A673 (cell line): Measurements from ENCODE around the gene IL17RC. TPM values are rescaled to one million over a fixed set of nuclear protein-coding genes. Genes with fewer than 3 reads are reported as not detected.

Experiments used
- BruUV-seq: library from RNA; stranded (reverse); fragments of 400-500 nt; replicated peaks from 2 replicates; lab custom pipeline; 2021; lab: Mats Ljungman, UMichigan
- CTCF ChIA-PET: fragments of 300-600 bp; sonication (Branson Sonifier 250); formaldehyde crosslinking; loops from one replicate; lab custom pipeline; 2022; ENCODE audit warnings: antibody characterized with exemption; lab: Charles Lee
- POLR2A ChIA-PET: fragments of 300-600 bp; sonication (Branson Sonifier 250); formaldehyde crosslinking; loops from one replicate; lab custom pipeline; 2022; ENCODE audit warnings: antibody characterized with exemption; ENCODE audit not compliant: low non-redundant PET; lab: Charles Lee
- DNase-seq: peaks from one replicate; pipeline ENCODE4 v3.0.0-alpha.2; 2015; ENCODE audit warnings: low spot score
- H3K27ac ChIP-seq: fragments of 200-600 bp; sonication (generic); 2 replicates; pipeline ENCODE4 v1.5.1; 2016; ENCODE audit warnings: mixed run types, low read depth, mild to moderate bottlenecking, mixed read lengths, antibody characterized with exemption, low read length; ENCODE audit not compliant: poor library complexity, severe bottlenecking
- H3K27me3 ChIP-seq: fragments of 200-600 bp; sonication (generic); replicated peaks from 2 replicates; pipeline ENCODE4 v1.6.1; 2017; ENCODE audit warnings: mixed run types, low read depth, mild to moderate bottlenecking, mixed read lengths, antibody characterized with exemption, low read length; ENCODE audit not compliant: insufficient read depth, poor library complexity
- H3K36me3 ChIP-seq: fragments of 200-600 bp; sonication (generic); 2 replicates; pipeline ENCODE4 v1.6.1; 2016; ENCODE audit warnings: mixed run types, mild to moderate bottlenecking, mixed read lengths, antibody characterized with exemption, low read length; ENCODE audit not compliant: insufficient read depth, poor library complexity, severe bottlenecking
- H3K4me1 ChIP-seq: fragments of 200-600 bp; sonication (generic); 2 replicates; pipeline ENCODE4 v1.6.1; 2017; ENCODE audit warnings: mixed run types, mild to moderate bottlenecking, mixed read lengths, antibody characterized with exemption, low read length; ENCODE audit not compliant: insufficient read depth, poor library complexity, severe bottlenecking
- H3K4me3 ChIP-seq: fragments of 200-600 bp; sonication (generic); 2 replicates; pipeline ENCODE4 v1.5.1; 2016; ENCODE audit warnings: low read depth, mixed run types, mild to moderate bottlenecking, mixed read lengths, low read length; ENCODE audit not compliant: poor library complexity, severe bottlenecking
- H3K9me3 ChIP-seq: fragments of 200-600 bp; sonication (generic); 2 replicates; pipeline ENCODE4 v1.6.1; 2016; ENCODE audit warnings: mixed run types, low read depth, mild to moderate bottlenecking, mixed read lengths, antibody characterized with exemption, low read length; ENCODE audit not compliant: poor library complexity, severe bottlenecking
- CTCF ChIP-seq: fragments of 300-800, 200-600 bp; sonication (generic); conservative IDR thresholded peaks from 2 replicates; pipeline ENCODE4 v1.5.1; 2017; ENCODE audit warnings: low read depth, mild to moderate bottlenecking, antibody characterized with exemption, low read length, moderate library complexity, mixed read lengths
- EZH2 ChIP-seq: fragments of 200-600 bp; sonication (generic); IDR thresholded peaks from 2 replicates; pipeline ENCODE4 v1.6.1; 2017; ENCODE audit warnings: borderline replicate concordance, low read depth, mild to moderate bottlenecking, mixed read lengths, antibody characterized with exemption, low read length; ENCODE audit not compliant: poor library complexity, severe bottlenecking
- intact Hi-C: fragments of 100-400 bp; cut with micrococcal nuclease; formaldehyde crosslinking; loops from one replicate; pipeline ENCODE4 v1.10.0; 2022; ENCODE audit not compliant: unreplicated experiment
- total RNA-seq: library from RNA; stranded (reverse); gene quantifications from 2 replicates; pipeline ENCODE4 v1.2.3, GENCODE V29; 2021

IL17RC gene
- total RNA-seq, 1 experiment from 2014 or later: 9.3 TPM

GRCh38 chr3:9876991-9877390 lies 39.9 kb upstream of the IL17RC start:
- H3K4me1 ChIP-seq: no peaks in the 10 kb centered on the region
- H3K27ac ChIP-seq: no peak overlapping the region
- no peaks in the 10 kb centered on the region for H3K27me3 ChIP-seq
- H3K36me3 ChIP-seq: no peaks in the 10 kb centered on the region
- no peak for TF ChIP-seq CTCF
- no peak for TF ChIP-seq EZH2
- POLR2A ChIA-PET: no interaction called here
- BruUV-seq: no TSS peak
- CTCF ChIA-PET: no interaction called here
- intact Hi-C loops: no loop called here
- no peak overlapping the region for H3K4me3 ChIP-seq
- H3K9me3 ChIP-seq: no peaks in the 10 kb centered on the region
- DNase-seq: no peak

GRCh38 chr3:9878700-9879099 lies 38.2 kb upstream of the IL17RC start:
- intact Hi-C loops: no loop called here
- no peak for DNase-seq
- ChIA-PET POLR2A (no interaction called here), CTCF (no interaction called here)
- H3K27me3 ChIP-seq: no peaks in the 10 kb centered on the region
- no TSS peak for BruUV-seq
- H3K27ac ChIP-seq: no peak overlapping the region
- H3K4me1 ChIP-seq: no peaks in the 10 kb centered on the region
- TF ChIP-seq EZH2: no peak
- no peak for TF ChIP-seq CTCF
- no peak overlapping the region for H3K4me3 ChIP-seq
- H3K9me3 ChIP-seq: no peaks in the 10 kb centered on the region
- H3K36me3 ChIP-seq: no peaks in the 10 kb centered on the region

DNA sequence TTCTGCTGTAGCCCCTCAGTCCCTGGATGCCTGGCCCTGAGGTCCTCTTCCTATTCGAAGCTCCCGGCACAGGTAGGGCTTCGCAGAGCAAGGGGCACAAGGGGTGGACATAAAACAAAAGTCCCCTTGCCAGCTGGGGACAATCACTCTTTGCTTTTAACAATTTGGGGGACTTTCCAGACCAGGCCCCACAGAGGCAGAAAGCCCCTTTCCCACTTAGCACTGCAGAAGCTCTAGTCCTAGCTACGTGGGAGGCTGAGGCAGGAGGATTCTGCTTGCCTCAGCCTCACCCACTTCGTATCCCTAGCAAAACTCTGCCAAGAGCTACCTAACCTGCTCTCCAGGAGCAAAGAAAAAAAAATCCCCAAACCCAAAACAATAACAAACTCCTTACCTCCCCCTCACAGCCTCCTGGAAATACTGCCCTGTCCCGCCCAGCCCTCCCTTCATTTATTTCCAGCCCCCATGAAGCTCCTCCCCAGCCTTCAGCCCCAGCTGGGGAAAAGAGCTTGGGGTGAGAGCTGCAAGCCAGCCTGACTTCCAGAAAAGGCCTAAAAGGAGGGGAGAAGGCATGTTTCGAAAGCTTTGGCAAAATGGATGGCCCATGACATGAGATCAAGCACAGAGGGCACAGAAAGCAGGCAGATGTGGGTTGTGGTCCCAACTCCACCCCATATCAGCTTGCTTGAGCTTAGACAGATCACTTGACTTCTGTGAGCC lies 36.9 kb upstream of the IL17RC start, which contains the start of gene CIDEC:
Gene CIDEC (minus strand): TSS at position 424 of the 720 bp plus-strand sequence. CDS start 1,767 bp downstream, outside the sequence.
- no peaks in the 10 kb centered on the region for H3K36me3 ChIP-seq
- H3K9me3 ChIP-seq: no peaks in the 10 kb centered on the region
- ChIA-PET POLR2A (no interaction called here), CTCF (no interaction called here)
- no TSS peak for BruUV-seq
- no peak for DNase-seq
- H3K4me1 ChIP-seq: no peaks in the 10 kb centered on the region
- TF ChIP-seq CTCF (no peak), EZH2 (no peak)
- intact Hi-C loops: no loop called here
- H3K4me3 ChIP-seq: no peak within 1 kb of the TSS
- H3K27me3 ChIP-seq: no peaks in the 10 kb centered on the region
- H3K27ac ChIP-seq: no peak within 1 kb of the TSS
